COR-L47 (cell line): ENCODE results near the gene SYNPR.

Experiments
- DNase-seq: peaks from one replicate; lab custom pipeline; 2025; lab: John Stamatoyannopoulos, UW

Gene SYNPR

GRCh38 chr3:63304421-63304820 is 26.3 kb downstream of the SYNPR start:
- DNase-seq, result no peak

- no peak for DNase-seq
Observed at GRCh38 chr3:63308072-63308471, 30.0 kb downstream of the SYNPR start.

DNA sequence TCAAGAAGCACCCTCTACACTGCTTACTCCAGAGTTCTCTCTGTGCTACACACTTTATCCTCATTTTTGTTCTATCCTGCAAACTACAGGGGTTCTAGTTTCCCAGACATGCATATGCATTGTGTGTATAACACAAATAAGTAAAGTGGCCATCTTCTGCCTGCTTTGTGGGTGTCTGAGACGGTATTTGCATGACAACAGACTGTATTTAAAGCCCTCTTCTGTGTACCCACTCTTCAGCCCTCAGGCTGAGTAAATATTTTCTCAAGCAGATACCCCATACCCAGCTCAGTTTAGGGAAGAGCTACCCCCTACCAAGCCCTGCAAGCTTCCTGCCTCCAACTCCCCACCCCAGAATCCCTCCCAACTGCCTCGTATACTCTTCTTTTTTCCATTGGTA is 31.7 kb downstream of the SYNPR start:
- no peak for DNase-seq

GRCh38 chr3:63323766-63324165 is 45.7 kb downstream of the SYNPR start:
- no peak for DNase-seq

- DNase-seq, result no peak
Observed at GRCh38 chr3:63324621-63325020, 46.5 kb downstream of the SYNPR start.

DNA sequence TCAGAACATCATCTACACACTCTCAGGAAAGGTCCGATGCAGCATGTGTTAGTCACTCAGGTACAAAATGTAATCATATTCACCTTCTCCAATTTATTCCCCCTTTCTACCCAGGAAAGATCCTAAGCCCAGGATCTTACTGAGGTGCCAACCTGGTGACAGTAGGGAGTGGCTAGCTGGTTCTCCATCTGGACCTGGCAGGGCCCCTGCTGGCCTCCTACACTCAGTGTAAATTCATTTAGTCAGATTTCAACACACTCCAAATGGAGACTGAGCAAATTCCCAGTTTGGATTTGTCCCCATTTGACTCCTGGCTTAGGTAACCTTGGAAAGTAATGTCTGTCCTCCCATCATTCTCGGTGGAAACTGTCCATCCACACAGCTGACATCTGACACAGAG is 47.3 kb downstream of the SYNPR start:
- DNase-seq, result no peak

GRCh38 chr3:63328365-63328764 is 50.3 kb downstream of the SYNPR start:
- no peak for DNase-seq

DNA sequence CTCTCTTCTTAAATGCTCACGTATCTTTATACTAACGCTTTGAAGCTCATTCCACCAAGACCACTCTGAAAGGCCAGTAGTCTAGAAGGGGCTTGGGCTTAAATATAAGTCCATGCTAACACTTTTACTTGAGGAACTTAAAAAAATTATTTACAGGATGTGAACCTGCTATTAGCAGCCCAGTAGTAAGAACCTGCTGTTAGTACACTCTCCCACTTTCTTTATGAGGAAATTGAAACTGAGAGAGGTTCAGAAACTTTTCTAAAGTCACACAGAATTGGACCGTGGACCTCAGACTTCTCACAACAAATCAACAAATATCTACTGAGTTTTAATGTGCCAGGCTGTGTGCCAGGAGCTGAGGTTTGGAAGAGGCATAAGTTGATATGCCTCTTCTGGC is 53.4 kb downstream of the SYNPR start:
- no peak for DNase-seq

DNA sequence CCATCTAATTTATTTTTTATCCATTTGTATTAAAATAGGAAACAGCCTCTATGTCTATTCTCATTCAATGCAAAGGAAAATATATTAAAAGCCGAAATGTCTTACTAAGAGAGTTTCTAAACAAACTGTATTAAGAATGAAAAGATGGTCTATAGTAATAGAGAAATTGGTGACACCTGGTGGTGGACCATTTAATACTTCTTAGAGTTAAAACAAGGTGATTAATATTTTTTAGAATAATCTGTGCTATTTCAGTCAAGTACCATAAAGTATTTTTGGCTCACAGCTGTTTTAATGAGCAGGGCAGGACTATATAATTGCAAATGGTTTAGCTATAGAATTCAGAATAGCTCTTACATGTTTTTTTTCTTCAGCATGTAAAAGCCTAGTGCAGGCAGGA is 55.7 kb downstream of the SYNPR start:
- no peak for DNase-seq

DNA sequence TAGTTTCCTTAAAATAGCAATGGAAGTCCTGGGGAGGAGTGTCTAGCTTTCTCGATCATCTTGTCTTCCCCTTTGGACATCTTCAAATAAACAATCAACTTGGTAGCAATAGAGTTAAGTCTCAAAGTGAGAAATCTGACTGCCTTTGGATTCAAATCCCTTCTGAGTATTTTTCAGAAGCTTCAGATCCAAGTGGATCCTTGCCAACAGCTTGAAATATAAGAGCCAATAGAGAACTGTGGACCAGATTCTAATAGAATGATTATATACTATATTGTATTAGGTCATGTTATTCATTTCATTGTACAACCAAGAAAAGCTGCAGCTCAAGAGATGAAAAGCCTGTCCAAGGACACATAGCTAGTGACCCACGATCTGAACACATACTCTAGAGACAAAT is 60.2 kb downstream of the SYNPR start:
- no peak for DNase-seq

DNA sequence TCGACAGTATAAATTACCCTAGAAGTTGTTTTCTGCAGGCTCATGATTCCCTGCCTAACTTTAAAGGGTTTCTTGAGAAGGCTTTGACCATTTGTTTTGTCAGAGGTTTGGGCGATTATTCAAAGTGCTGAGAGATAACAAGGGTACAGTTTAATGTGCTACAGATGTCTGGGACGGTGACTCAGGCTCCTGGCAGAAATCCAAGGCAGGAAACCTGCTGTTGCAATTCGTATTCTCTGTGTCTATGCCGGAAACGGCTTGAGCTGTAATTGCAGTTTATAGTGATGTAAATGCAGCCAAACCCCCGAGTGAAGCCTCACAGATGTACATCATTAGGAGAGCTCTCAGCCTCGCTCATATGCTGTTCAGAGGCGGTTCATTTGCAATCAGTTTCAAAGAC is 65.6 kb downstream of the SYNPR start:
- DNase-seq, result peak; percentile 83

DNA sequence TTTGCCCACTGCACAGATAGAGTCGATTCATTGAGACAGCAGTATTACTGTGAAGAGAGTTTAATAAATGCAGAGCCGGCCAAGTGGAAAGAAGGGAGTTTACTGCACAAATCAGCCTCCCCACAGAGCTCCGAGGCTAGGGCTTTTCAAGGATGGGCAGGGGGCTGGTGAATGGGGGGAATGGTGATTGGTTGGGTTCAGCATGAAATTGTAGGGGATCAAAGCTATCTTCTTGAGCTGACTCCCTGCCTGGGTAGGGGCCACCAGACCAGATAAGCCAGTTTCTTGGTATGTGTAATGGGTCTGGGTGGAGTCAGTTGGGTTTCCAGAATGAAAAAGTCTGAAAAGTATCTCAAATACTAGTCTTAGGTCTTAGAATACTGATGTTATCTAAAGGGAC is 66.6 kb downstream of the SYNPR start:
- DNase-seq, result no peak

DNA sequence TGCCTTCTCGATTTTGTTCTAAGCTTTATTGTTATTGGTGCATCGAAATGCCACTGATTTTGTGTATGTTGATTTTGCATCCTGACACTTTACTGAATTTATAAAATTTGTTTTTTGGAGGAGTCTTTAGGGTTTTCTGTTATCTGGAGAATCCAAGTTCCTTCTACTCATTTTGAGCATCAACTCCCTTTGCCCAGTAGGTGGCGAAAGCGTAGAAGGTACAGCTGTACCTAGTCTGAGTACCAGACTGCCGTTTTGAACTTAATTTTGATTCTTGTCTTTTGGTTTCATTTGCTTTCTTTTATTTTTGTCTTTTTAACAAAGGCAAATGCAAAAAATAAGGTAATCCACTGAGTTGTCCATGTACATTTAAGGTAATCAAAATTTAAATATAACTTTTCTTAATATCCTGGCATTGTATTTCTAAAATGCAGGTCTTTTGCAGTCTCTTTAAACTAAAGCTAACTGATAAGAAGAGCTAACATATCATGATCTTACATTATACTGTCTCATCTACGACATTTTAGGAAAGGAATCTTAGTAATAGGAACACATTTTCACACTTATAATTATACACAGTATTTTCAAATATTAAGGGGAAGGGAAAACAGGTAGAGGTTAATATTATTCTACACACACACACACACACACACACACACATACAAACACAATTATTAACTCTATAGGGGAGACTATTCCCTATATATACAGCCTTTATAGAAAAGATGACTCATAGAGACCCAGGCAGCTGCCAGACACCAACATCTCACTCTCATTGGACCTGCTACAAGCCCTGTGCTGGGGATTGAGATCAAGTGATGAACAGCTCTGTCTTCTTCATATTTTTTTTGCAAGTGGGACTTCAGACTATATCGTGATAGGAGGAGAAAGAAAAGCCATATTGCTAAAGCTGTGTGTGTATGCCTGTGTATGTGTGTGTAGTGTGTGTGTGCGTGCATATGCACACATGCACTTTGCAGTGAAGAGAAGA is 71.8 kb downstream of the SYNPR start:
- DNase-seq, result peak; percentile 63

DNA sequence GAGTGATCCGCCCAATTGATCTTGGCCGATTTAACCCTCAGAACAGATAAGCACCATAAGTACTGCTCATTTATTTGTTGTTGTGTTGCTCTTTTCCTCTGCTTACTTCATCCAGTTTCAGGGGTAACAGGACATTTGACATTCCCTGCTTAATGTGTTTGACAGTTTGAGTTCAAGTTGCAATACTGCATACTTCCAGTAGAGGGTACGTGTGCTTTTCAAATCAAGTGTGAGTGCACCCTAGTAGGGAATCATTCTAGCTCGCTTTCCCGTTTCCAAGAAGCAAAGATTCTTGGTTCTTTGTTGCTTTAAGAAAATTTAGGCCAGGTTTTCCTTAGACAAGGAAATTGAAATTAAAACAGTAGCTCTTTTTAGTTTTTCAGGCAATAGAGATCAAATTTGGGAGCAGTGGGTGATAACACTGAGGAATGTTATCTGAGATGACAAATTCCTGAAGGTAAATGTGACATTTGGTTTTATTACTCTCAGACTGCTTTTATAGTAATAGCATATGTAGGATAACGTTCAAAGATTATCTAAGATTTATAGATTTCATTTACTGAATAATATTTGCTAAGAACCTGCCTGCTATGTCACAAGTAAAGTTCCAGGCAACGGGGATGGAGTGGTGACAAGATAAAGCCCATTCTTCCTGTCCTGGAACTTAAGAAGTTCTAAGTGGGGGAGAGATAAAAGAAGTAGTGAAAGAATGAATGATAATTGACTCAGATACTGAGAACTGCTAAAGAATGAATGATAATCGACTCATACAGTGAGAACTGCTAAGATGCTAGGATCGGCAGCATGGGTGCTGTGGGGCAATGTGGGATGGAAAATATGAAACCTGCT is 73.3 kb downstream of the SYNPR start:
- DNase-seq, result no peak

DNA sequence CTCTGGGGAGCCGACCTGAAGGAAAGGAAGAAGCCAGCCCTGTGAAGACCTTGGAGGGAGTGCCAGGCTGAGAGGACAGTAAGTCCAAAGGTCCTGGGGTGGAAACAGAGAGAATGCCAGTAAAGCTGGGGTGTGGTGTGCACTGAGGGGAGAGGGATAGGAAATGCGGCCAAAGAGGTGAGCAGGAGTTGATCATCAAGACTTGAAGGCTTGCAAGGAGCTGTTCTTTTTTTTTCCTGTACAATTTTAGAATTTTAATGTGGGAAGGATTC is 73.8 kb downstream of the SYNPR start:
- no peak for DNase-seq

GRCh38 chr3:63353383-63353782 is 75.3 kb downstream of the SYNPR start:
- DNase-seq, result no peak

GRCh38 chr3:63354160-63354559 is 76.1 kb downstream of the SYNPR start:
- DNase-seq, result no peak

DNA sequence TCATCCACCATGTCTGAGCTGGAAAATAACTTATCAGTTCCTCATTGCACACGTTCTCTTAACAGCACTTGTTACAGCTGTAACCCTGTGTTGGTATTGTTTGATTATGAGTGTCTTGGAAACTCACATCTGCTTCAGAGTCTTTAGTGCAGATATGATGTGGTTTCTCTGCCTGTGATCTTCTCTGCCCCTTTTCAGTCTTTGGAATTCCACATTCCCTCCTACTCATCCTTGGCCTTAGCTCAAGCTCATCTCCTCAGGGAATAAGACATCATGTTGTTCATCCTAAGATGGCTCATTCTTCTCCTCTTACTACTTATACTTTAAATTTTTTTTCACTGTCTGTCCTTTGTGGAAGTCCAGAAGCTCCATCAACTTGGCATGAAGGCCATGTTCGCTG is 77.7 kb downstream of the SYNPR start:
- DNase-seq, result no peak

GRCh38 chr3:63364495-63364894 is 86.4 kb downstream of the SYNPR start:
- no peak for DNase-seq

- peak; percentile 17 for DNase-seq
Observed at GRCh38 chr3:63364910-63365309, 86.8 kb downstream of the SYNPR start.

- no peak for DNase-seq
Observed at GRCh38 chr3:63365671-63366070, 87.6 kb downstream of the SYNPR start.

DNA sequence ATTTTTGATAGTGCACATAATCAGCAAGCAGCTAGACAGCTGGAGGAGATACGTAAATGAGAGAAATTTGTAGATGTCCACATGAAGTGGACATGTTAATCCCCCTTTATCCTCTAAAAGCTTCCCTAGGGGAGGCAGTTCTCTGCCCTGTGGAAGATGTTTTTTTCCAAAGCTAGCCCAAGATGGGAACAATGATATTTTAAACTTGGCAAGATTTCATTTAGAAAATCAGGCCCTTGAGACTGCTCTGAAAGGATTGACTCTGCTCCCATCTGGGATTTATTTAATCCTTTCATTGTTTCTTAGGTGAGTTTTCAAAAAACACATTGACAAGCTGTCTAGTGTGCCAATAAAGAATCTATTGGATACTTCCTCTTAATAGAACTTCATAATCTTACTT is 92.0 kb downstream of the SYNPR start:
- no peak for DNase-seq

GRCh38 chr3:63383040-63383439 is 104.9 kb downstream of the SYNPR start:
- DNase-seq, result no peak
